ENCODE data around the gene INTS14. TPM values are rescaled to one million over a fixed set of nuclear protein-coding genes. Genes with fewer than 3 reads are reported as not detected.

INTS14 gene
- total and polyA plus RNA-seq, 8 donors = 32.3 to 50.9 (median 49.1) TPM

GRCh38 chr15:65612949-65613744, 2.2 kb upstream of the INTS14 start:
- no peaks in the 10 kb centered on the region for H3K27me3 ChIP-seq
- H3K4me1 ChIP-seq = peaks cover 20 to 42% of the 10 kb centered on the region in 2 donors
- no peaks in the 10 kb centered on the region for H3K9me3 ChIP-seq
- no peak overlapping the region for H3K4me3 ChIP-seq
- DNase-seq (no peak), ATAC-seq (no peak)
- no peaks in the 10 kb centered on the region for H3K36me3 ChIP-seq
- H3K27ac ChIP-seq = peak overlapping the region in 1 of 2 donors; percentile 95
- TF ChIP-seq CTCF (IDR thresholded peaks at IDR 0.05) = no peak
- intact Hi-C loops (cut with DNase I) = no loop called here

GRCh38 chr15:65612616-65612946, 1.6 kb upstream of the INTS14 start:
- no peak for TF ChIP-seq CTCF (IDR thresholded peaks at IDR 0.05)
- Histone ChIP-seq H3K4me3 (no peak overlapping the region), H3K27me3 (no peaks in the 10 kb centered on the region), H3K36me3 (no peaks in the 10 kb centered on the region), H3K4me1 (peaks cover 20 to 42% of the 10 kb centered on the region in 2 donors), H3K9me3 (no peaks in the 10 kb centered on the region), H3K27ac (peak overlapping the region in 1 of 2 donors; percentile 95)
- intact Hi-C loops (cut with DNase I) = no loop called here
- DNase-seq (no peak), ATAC-seq (no peak)

GRCh38 chr15:65611888-65612615, 1.1 kb upstream of the INTS14 start:
- intact Hi-C loops (cut with DNase I) = no loop called here
- TF ChIP-seq CTCF (IDR thresholded peaks at IDR 0.05) = no peak
- DNase-seq (no peak), ATAC-seq (no peak)
- H3K27ac ChIP-seq = peak overlapping the region; percentile 95
- no peaks in the 10 kb centered on the region for H3K27me3 ChIP-seq
- H3K9me3 ChIP-seq = no peaks in the 10 kb centered on the region
- no peaks in the 10 kb centered on the region for H3K36me3 ChIP-seq
- peak overlapping the region; percentile 85 to 93 for H3K4me3 ChIP-seq
- H3K4me1 ChIP-seq = peaks cover 20 to 42% of the 10 kb centered on the region in 2 donors

- Histone ChIP-seq H3K4me3 (no peak overlapping the region), H3K9me3 (no peaks in the 10 kb centered on the region), H3K27me3 (no peaks in the 10 kb centered on the region), H3K4me1 (peaks cover 0 to 2% of the 10 kb centered on the region in 2 donors), H3K27ac (no peak overlapping the region), H3K36me3 (peaks cover 0 to 59% of the 10 kb centered on the region in 2 donors)
- intact Hi-C loops (cut with DNase I) = no loop called here
- DNase-seq (no peak), ATAC-seq (no peak)
- TF ChIP-seq CTCF (IDR thresholded peaks at IDR 0.05) = no peak
Measured at GRCh38 chr15:65603559-65603958, 7.4 kb downstream of the INTS14 start.

- intact Hi-C loops (cut with DNase I) = no loop called here
- ATAC-seq (no peak), DNase-seq (no peak)
- no peaks in the 10 kb centered on the region for H3K27me3 ChIP-seq
- peaks cover 0 to 63% of the 10 kb centered on the region in 2 donors for H3K36me3 ChIP-seq
- TF ChIP-seq CTCF (IDR thresholded peaks at IDR 0.05) = no peak
- H3K4me1 ChIP-seq = no peaks in the 10 kb centered on the region
- no peak overlapping the region for H3K4me3 ChIP-seq
- H3K9me3 ChIP-seq = no peaks in the 10 kb centered on the region
- H3K27ac ChIP-seq = no peak overlapping the region
Measured at GRCh38 chr15:65603134-65603533, 7.8 kb downstream of the INTS14 start.

Measured in left lung (tissue), 10 donors.